Activated naive CD8-positive, alpha-beta T cell treated with anti-CD3 and anti-CD28 coated beads, Interleukin-2, amount 50 U/mL, for 24 hours (primary cell): ENCODE results near the gene OLIG3.

Experiments used
- ATAC-seq: fragments of 150-1000 bp; cut with Tn5 transposase; one replicate; pipeline ENCODE4 v1.10.0; 2021
- DNase-seq: peaks from one replicate; pipeline ENCODE4 v3.0.0; 2021
- H3K27ac Mint-ChIP-seq: one replicate; pipeline ENCODE4 v1.8.0; 2021; ENCODE audit warnings: mild to moderate bottlenecking, mixed read lengths
- H3K27me3 Mint-ChIP-seq: one replicate; pipeline ENCODE4 v1.8.0; 2021; ENCODE audit warnings: mixed read lengths
- H3K36me3 Mint-ChIP-seq: one replicate; pipeline ENCODE4 v1.8.0; 2021; ENCODE audit warnings: low read depth, mixed read lengths
- H3K4me1 Mint-ChIP-seq: one replicate; pipeline ENCODE4 v1.8.0; 2021; ENCODE audit warnings: mixed read lengths
- H3K4me3 Mint-ChIP-seq: one replicate; pipeline ENCODE4 v1.8.0; 2021; ENCODE audit warnings: mild to moderate bottlenecking, moderate library complexity, mixed read lengths
- H3K9me3 Mint-ChIP-seq: one replicate; pipeline ENCODE4 v1.8.0; 2021; ENCODE audit warnings: mixed read lengths

Gene OLIG3

GRCh38 chr6:137494281-137494987, at the start of gene OLIG3:
Gene OLIG3, minus strand, starts transcription at chr6:137494394. Its CDS starts 224 bp downstream, at chr6:137494170.
- peak within 1 kb of the TSS; percentile 57 for H3K27ac Mint-ChIP-seq
- peak; percentile 45 for ATAC-seq
- peaks cover 4% of the 10 kb centered on the region for H3K9me3 Mint-ChIP-seq

GRCh38 chr6:137543114-137543513, 48.9 kb upstream of the OLIG3 start:
- Mint-ChIP-seq H3K27me3 (peaks cover 4% of the 10 kb centered on the region), H3K27ac (no peak overlapping the region), H3K4me1 (peaks cover 8% of the 10 kb centered on the region), H3K9me3 (peaks cover 5% of the 10 kb centered on the region), H3K36me3 (no peaks in the 10 kb centered on the region), H3K4me3 (no peak overlapping the region)
- ATAC-seq (no peak), DNase-seq (no peak)

More at GRCh38 chr6:137494281-137494987, at the start of gene OLIG3:
- Mint-ChIP-seq H3K4me3 (peak within 1 kb of the TSS; percentile 63), H3K4me1 (peaks cover 56% of the 10 kb centered on the region), H3K36me3 (peaks cover 2% of the 10 kb centered on the region), H3K27me3 (peaks cover 96% of the 10 kb centered on the region)
- peak; percentile 36 for DNase-seq

- Mint-ChIP-seq H3K27me3 (peaks cover 4% of the 10 kb centered on the region), H3K36me3 (no peaks in the 10 kb centered on the region), H3K9me3 (peaks cover 5% of the 10 kb centered on the region), H3K4me3 (no peak overlapping the region), H3K27ac (no peak overlapping the region), H3K4me1 (peaks cover 8% of the 10 kb centered on the region)
- ATAC-seq (no peak), DNase-seq (no peak)
These were observed 48.5 kb upstream of the OLIG3 start for GRCh38 chr6:137542713-137543112.

- Mint-ChIP-seq H3K36me3 (no peaks in the 10 kb centered on the region), H3K27ac (no peak overlapping the region), H3K4me3 (no peak overlapping the region), H3K4me1 (peaks cover 8% of the 10 kb centered on the region), H3K27me3 (peaks cover 4% of the 10 kb centered on the region), H3K9me3 (peaks cover 5% of the 10 kb centered on the region)
- DNase-seq = no peak
- no peak for ATAC-seq
These were observed 47.4 kb upstream of the OLIG3 start for GRCh38 chr6:137541534-137542063.

GRCh38 chr6:137536104-137536773, 42.0 kb upstream of the OLIG3 start:
- Mint-ChIP-seq H3K9me3 (no peaks in the 10 kb centered on the region), H3K27ac (no peak overlapping the region), H3K4me3 (no peak overlapping the region), H3K27me3 (peaks cover 5% of the 10 kb centered on the region), H3K4me1 (no peaks in the 10 kb centered on the region), H3K36me3 (no peaks in the 10 kb centered on the region)
- no peak for DNase-seq
- ATAC-seq = no peak

GRCh38 chr6:137531376-137532092, 37.3 kb upstream of the OLIG3 start:
- H3K36me3 Mint-ChIP-seq = no peaks in the 10 kb centered on the region
- H3K9me3 Mint-ChIP-seq = peaks cover 1% of the 10 kb centered on the region
- no peak for ATAC-seq
- no peak overlapping the region for H3K27ac Mint-ChIP-seq
- H3K4me1 Mint-ChIP-seq = no peaks in the 10 kb centered on the region
- peaks cover 10% of the 10 kb centered on the region for H3K27me3 Mint-ChIP-seq
- no peak for DNase-seq
- H3K4me3 Mint-ChIP-seq = no peak overlapping the region

GRCh38 chr6:137530404-137530803, 36.2 kb upstream of the OLIG3 start:
- DNase-seq = no peak
- H3K4me3 Mint-ChIP-seq = no peak overlapping the region
- peaks cover 4% of the 10 kb centered on the region for H3K9me3 Mint-ChIP-seq
- no peak overlapping the region for H3K27ac Mint-ChIP-seq
- H3K4me1 Mint-ChIP-seq = no peaks in the 10 kb centered on the region
- H3K36me3 Mint-ChIP-seq = no peaks in the 10 kb centered on the region
- peaks cover 10% of the 10 kb centered on the region for H3K27me3 Mint-ChIP-seq
- ATAC-seq = no peak

- DNase-seq = no peak
- Mint-ChIP-seq H3K27ac (no peak overlapping the region), H3K4me3 (no peak overlapping the region), H3K27me3 (peaks cover 31% of the 10 kb centered on the region), H3K4me1 (no peaks in the 10 kb centered on the region), H3K36me3 (no peaks in the 10 kb centered on the region), H3K9me3 (peaks cover 9% of the 10 kb centered on the region)
- ATAC-seq = no peak
These were observed 28.6 kb upstream of the OLIG3 start for GRCh38 chr6:137522831-137523230.

- H3K4me3 Mint-ChIP-seq = no peak overlapping the region
- no peak overlapping the region for H3K27ac Mint-ChIP-seq
- ATAC-seq (no peak), DNase-seq (no peak)
- H3K27me3 Mint-ChIP-seq = peaks cover 36% of the 10 kb centered on the region
- H3K36me3 Mint-ChIP-seq = no peaks in the 10 kb centered on the region
- no peaks in the 10 kb centered on the region for H3K4me1 Mint-ChIP-seq
- peaks cover 9% of the 10 kb centered on the region for H3K9me3 Mint-ChIP-seq
These were observed 28.1 kb upstream of the OLIG3 start for GRCh38 chr6:137522198-137522798.

GRCh38 chr6:137520520-137520919, 26.3 kb upstream of the OLIG3 start:
- no peak overlapping the region for H3K27ac Mint-ChIP-seq
- H3K4me3 Mint-ChIP-seq = no peak overlapping the region
- ATAC-seq (no peak), DNase-seq (no peak)
- no peaks in the 10 kb centered on the region for H3K4me1 Mint-ChIP-seq
- peaks cover 5% of the 10 kb centered on the region for H3K9me3 Mint-ChIP-seq
- H3K27me3 Mint-ChIP-seq = peaks cover 53% of the 10 kb centered on the region
- no peaks in the 10 kb centered on the region for H3K36me3 Mint-ChIP-seq

- H3K9me3 Mint-ChIP-seq = no peaks in the 10 kb centered on the region
- H3K36me3 Mint-ChIP-seq = no peaks in the 10 kb centered on the region
- DNase-seq (no peak), ATAC-seq (no peak)
- H3K4me3 Mint-ChIP-seq = no peak overlapping the region
- no peaks in the 10 kb centered on the region for H3K4me1 Mint-ChIP-seq
- peaks cover 61% of the 10 kb centered on the region for H3K27me3 Mint-ChIP-seq
- no peak overlapping the region for H3K27ac Mint-ChIP-seq
These were observed 25.5 kb upstream of the OLIG3 start for GRCh38 chr6:137519629-137520176.

- Mint-ChIP-seq H3K27ac (no peak overlapping the region), H3K27me3 (peaks cover 72% of the 10 kb centered on the region)
- ATAC-seq = no peak
These were observed 24.3 kb upstream of the OLIG3 start for GRCh38 chr6:137518386-137518983.

GRCh38 chr6:137514418-137514817, 20.2 kb upstream of the OLIG3 start:
- no peak overlapping the region for H3K4me3 Mint-ChIP-seq
- DNase-seq (no peak), ATAC-seq (no peak)
- peaks cover 3% of the 10 kb centered on the region for H3K36me3 Mint-ChIP-seq
- no peaks in the 10 kb centered on the region for H3K4me1 Mint-ChIP-seq
- no peak overlapping the region for H3K27ac Mint-ChIP-seq
- H3K9me3 Mint-ChIP-seq = peaks cover 11% of the 10 kb centered on the region
- peaks cover 80% of the 10 kb centered on the region for H3K27me3 Mint-ChIP-seq

More at GRCh38 chr6:137518386-137518983, 24.3 kb upstream of the OLIG3 start:
- no peaks in the 10 kb centered on the region for H3K36me3 Mint-ChIP-seq
- H3K9me3 Mint-ChIP-seq = no peaks in the 10 kb centered on the region
- DNase-seq = no peak
- H3K4me1 Mint-ChIP-seq = no peaks in the 10 kb centered on the region
- no peak overlapping the region for H3K4me3 Mint-ChIP-seq
